Type B pancreatic cell (in vitro differentiated cells): ENCODE results near the gene BTG2. TPM values are rescaled to one million over a fixed set of nuclear protein-coding genes. Genes with fewer than 3 reads are reported as not detected.

ENCODE experiments used
- DNase-seq: peaks from one replicate; pipeline ENCODE4 v3.0.0; 2021; ENCODE audit warnings: mixed read lengths; ENCODE audit not compliant: unreplicated experiment; ENCODE audit errors: extremely low spot score
- H3K27ac Mint-ChIP-seq: 2 replicates; pipeline ENCODE4 v1.8.0; 2021; ENCODE audit warnings: mild to moderate bottlenecking, mixed read lengths
- H3K27me3 Mint-ChIP-seq: 2 replicates; pipeline ENCODE4 v1.8.0; 2021; ENCODE audit warnings: mixed read lengths
- H3K36me3 Mint-ChIP-seq: 2 replicates; pipeline ENCODE4 v1.8.0; 2021; ENCODE audit warnings: mixed read lengths
- H3K4me1 Mint-ChIP-seq: one replicate; pipeline ENCODE4 v1.8.0; 2021; ENCODE audit warnings: mixed read lengths; ENCODE audit not compliant: unreplicated experiment
- H3K4me3 Mint-ChIP-seq: 2 replicates; pipeline ENCODE4 v1.8.0; 2021; ENCODE audit warnings: mild to moderate bottlenecking, mixed read lengths
- H3K9me3 Mint-ChIP-seq: 2 replicates; pipeline ENCODE4 v1.8.0; 2021; ENCODE audit warnings: mixed read lengths
- CTCF ChIP-seq: fragments of 200-600 bp; sonication (generic); conservative IDR thresholded peaks from 2 replicates; pipeline ENCODE4 v1.5.0; 2021; ENCODE audit warnings: antibody characterized with exemption, mild to moderate bottlenecking
- total RNA-seq: library from RNA; stranded (reverse); gene quantifications from 2 replicates; pipeline ENCODE4 v1.2.1, GENCODE V29; 2021; ENCODE audit warnings: low replicate concordance

Gene BTG2
- total RNA-seq, 1 donor from 2014 or later, result 49.8 TPM

- no peak for DNase-seq
- Mint-ChIP-seq H3K9me3 (no peaks in the 10 kb centered on the region), H3K4me1 (peaks cover 55% of the 10 kb centered on the region), H3K27me3 (peaks cover 3% of the 10 kb centered on the region), H3K36me3 (no peaks in the 10 kb centered on the region), H3K27ac (no peak overlapping the region), H3K4me3 (peak overlapping the region; percentile 3)
- no peak for TF ChIP-seq CTCF
Measured at GRCh38 chr1:203322500-203323179, 17.3 kb downstream of the BTG2 start.

- peaks cover 3% of the 10 kb centered on the region for H3K27me3 Mint-ChIP-seq
- no peak for TF ChIP-seq CTCF
- H3K4me1 Mint-ChIP-seq, result peaks cover 58% of the 10 kb centered on the region
- H3K4me3 Mint-ChIP-seq, result peak overlapping the region; percentile 55
- no peak for DNase-seq
- peak overlapping the region; percentile 44 for H3K27ac Mint-ChIP-seq
- H3K36me3 Mint-ChIP-seq, result no peaks in the 10 kb centered on the region
- H3K9me3 Mint-ChIP-seq, result no peaks in the 10 kb centered on the region
Measured at GRCh38 chr1:203323587-203323986, 18.3 kb downstream of the BTG2 start.

DNA sequence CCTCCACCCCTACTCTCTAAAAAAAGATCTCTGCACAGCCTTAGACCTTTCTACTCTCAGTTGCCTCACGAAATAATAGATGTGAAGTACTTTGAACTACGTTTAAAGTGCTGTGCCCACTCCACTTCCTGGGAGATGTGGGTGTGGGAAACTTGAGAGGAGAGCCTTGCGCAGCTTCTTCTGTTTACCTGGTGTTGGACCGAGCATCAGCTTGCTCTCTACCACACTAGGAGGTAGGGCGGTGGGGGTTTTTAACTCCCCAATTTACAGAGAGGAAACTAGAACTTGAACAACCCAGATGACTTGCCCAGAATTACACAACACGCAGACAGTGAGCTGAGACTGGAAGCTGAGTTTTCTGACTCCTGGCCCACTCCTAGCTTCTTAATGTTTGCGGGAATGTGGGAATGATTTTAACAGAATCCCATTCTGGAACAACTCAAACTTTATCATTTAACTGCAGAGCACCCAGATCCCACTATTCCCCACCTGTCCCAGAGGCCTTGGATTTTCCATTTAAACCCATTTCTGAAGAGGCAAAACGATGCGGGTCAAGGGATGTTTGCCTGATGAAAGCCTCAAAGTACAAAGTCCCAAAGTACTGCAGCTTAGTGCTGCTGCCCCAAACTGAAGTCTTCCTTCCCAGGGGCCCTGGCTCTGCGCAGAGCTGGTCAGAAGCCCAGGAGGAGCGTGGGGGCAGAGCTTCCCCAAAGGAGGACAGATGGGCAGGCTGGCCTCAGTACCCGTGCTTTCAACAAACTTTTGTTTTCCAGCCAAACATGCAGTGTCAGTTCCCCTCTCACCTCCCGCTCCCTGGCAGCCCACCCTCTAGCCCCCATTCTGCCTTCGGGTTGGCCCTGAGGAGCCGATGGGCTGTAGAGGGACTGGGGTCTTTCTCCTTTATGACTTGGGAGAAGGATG lies 19.0 kb downstream of the BTG2 start:
- Mint-ChIP-seq H3K9me3 (no peaks in the 10 kb centered on the region), H3K36me3 (no peaks in the 10 kb centered on the region), H3K27ac (peak overlapping the region; percentile 44), H3K4me3 (peak overlapping the region; percentile 61), H3K27me3 (peaks cover 3% of the 10 kb centered on the region), H3K4me1 (peaks cover 63% of the 10 kb centered on the region)
- DNase-seq, result no peak
- TF ChIP-seq CTCF, result no peak

GRCh38 chr1:203325026-203325417 lies 19.7 kb downstream of the BTG2 start:
- no peak for DNase-seq
- peak overlapping the region; percentile 39 for H3K4me3 Mint-ChIP-seq
- peaks cover 67% of the 10 kb centered on the region for H3K4me1 Mint-ChIP-seq
- TF ChIP-seq CTCF, result no peak
- H3K9me3 Mint-ChIP-seq, result no peaks in the 10 kb centered on the region
- H3K27ac Mint-ChIP-seq, result peak overlapping the region; percentile 65
- no peaks in the 10 kb centered on the region for H3K36me3 Mint-ChIP-seq
- peaks cover 3% of the 10 kb centered on the region for H3K27me3 Mint-ChIP-seq

- peaks cover 3% of the 10 kb centered on the region for H3K27me3 Mint-ChIP-seq
- peak overlapping the region; percentile 39 for H3K4me3 Mint-ChIP-seq
- no peak for TF ChIP-seq CTCF
- DNase-seq, result no peak
- H3K9me3 Mint-ChIP-seq, result no peaks in the 10 kb centered on the region
- H3K4me1 Mint-ChIP-seq, result peaks cover 63% of the 10 kb centered on the region
- no peaks in the 10 kb centered on the region for H3K36me3 Mint-ChIP-seq
- peak overlapping the region; percentile 99 for H3K27ac Mint-ChIP-seq
Measured at GRCh38 chr1:203325418-203326091, 20.2 kb downstream of the BTG2 start.
